GM23338 (cell line): ENCODE data around the gene ATAD5. TPM values are rescaled to one million over a fixed set of nuclear protein-coding genes. Genes with fewer than 3 reads are reported as not detected.

Source experiments
- ATAC-seq: fragments of 200-7000 bp; cut with Tn5 transposase; 3 replicates; pipeline ENCODE4 v1.9.1; 2020
- DNase-seq: peaks from one replicate; pipeline ENCODE4 v3.0.0-alpha.2; 2015; ENCODE audit warnings: low spot score
- H2AFZ ChIP-seq: fragments of 200-600 bp; sonication (generic); 2 replicates; pipeline ENCODE4 v1.8.0; 2016; ENCODE audit warnings: antibody characterized with exemption, mild to moderate bottlenecking, moderate library complexity
- H3F3A ChIP-seq: fragments of 200-600 bp; sonication (generic); replicated peaks from 2 replicates; pipeline ENCODE4 v1.8.0; 2017; ENCODE audit warnings: antibody characterized with exemption, mixed run types, low read depth
- H3K27ac ChIP-seq: fragments of 200-600 bp; sonication (generic); 2 replicates; pipeline ENCODE4 v1.6.1; 2016; ENCODE audit warnings: low read depth
- H3K27me3 ChIP-seq: fragments of 200-600 bp; sonication (generic); 2 replicates; pipeline ENCODE4 v1.8.0; 2016; ENCODE audit warnings: mild to moderate bottlenecking, mixed run types, moderate library complexity; ENCODE audit not compliant: insufficient read depth
- H3K36me3 ChIP-seq: fragments of 200-600 bp; sonication (generic); 2 replicates; pipeline ENCODE4 v1.8.0; 2016; ENCODE audit warnings: mild to moderate bottlenecking; ENCODE audit not compliant: insufficient read depth
- H3K4me1 ChIP-seq: fragments of 200-600 bp; sonication (generic); 2 replicates; pipeline ENCODE4 v1.8.0; 2016; ENCODE audit warnings: mild to moderate bottlenecking, moderate library complexity; ENCODE audit not compliant: insufficient read depth
- H3K4me2 ChIP-seq: fragments of 200-600 bp; sonication (generic); 2 replicates; pipeline ENCODE4 v1.7.1; 2017; ENCODE audit warnings: mixed run types
- H3K4me3 ChIP-seq: fragments of 200-600 bp; sonication (generic); 2 replicates; pipeline ENCODE4 v1.6.1; 2016; ENCODE audit warnings: mixed run types
- H3K79me2 ChIP-seq: fragments of 200-600 bp; sonication (generic); replicated peaks from 2 replicates; pipeline ENCODE4 v1.8.0; 2017; ENCODE audit warnings: mild to moderate bottlenecking; ENCODE audit not compliant: insufficient read depth
- H3K9me2 ChIP-seq: fragments of 200-600 bp; sonication (generic); 2 replicates; pipeline ENCODE4 v1.8.0; 2017; ENCODE audit not compliant: insufficient read depth
- H4K20me1 ChIP-seq: fragments of 200-600 bp; sonication (generic); replicated peaks from 2 replicates; pipeline ENCODE4 v1.8.0; 2017; ENCODE audit warnings: mild to moderate bottlenecking; ENCODE audit not compliant: insufficient read depth
- H3K27ac Mint-ChIP-seq: 2 replicates; pipeline ENCODE4 v1.8.0; 2020; ENCODE audit warnings: inconsistent platforms, mild to moderate bottlenecking, moderate library complexity, mixed read lengths
- H3K27me3 Mint-ChIP-seq: 3 replicates; pipeline ENCODE4 v1.8.0; 2022; ENCODE audit warnings: low read depth, mild to moderate bottlenecking, moderate library complexity, mixed read lengths, inconsistent platforms; ENCODE audit not compliant: insufficient read depth, poor library complexity
- H3K36me3 Mint-ChIP-seq: 3 replicates; pipeline ENCODE4 v1.8.0; 2021; ENCODE audit warnings: low read depth, mild to moderate bottlenecking, inconsistent platforms, moderate library complexity, mixed read lengths
- H3K4me1 Mint-ChIP-seq: 3 replicates; pipeline ENCODE4 v1.8.0; 2020; ENCODE audit warnings: mild to moderate bottlenecking, inconsistent platforms, mixed read lengths
- H3K4me3 Mint-ChIP-seq: 3 replicates; pipeline ENCODE4 v1.8.0; 2021; ENCODE audit warnings: moderate library complexity, mild to moderate bottlenecking, inconsistent platforms, mixed read lengths
- H3K9me3 Mint-ChIP-seq: 3 replicates; pipeline ENCODE4 v1.8.0; 2020; ENCODE audit warnings: moderate library complexity, mild to moderate bottlenecking, inconsistent platforms, mixed read lengths
- CREB1 ChIP-seq: fragments of 250-450 bp; sonication (Bioruptor Pico); IDR thresholded peaks from 2 replicates; pipeline ENCODE4 v1.5.0; 2020; ENCODE audit warnings: low read depth, mild to moderate bottlenecking, moderate library complexity
- EZH2 ChIP-seq: fragments of 200-600 bp; sonication (generic); IDR thresholded peaks from one replicate; pipeline ENCODE4 v1.8.0; 2017; ENCODE audit warnings: antibody characterized with exemption, mild to moderate bottlenecking, low read depth; ENCODE audit not compliant: unreplicated experiment
- EZH2phosphoT487 ChIP-seq: fragments of 200-600 bp; sonication (generic); IDR thresholded peaks from one replicate; pipeline ENCODE4 v1.8.1; 2018; ENCODE audit warnings: antibody characterized with exemption; ENCODE audit not compliant: unreplicated experiment
- JUNB ChIP-seq: IDR thresholded peaks from one replicate; pipeline ENCODE4 v1.6.1; 2016; ENCODE audit warnings: antibody characterized with exemption; ENCODE audit not compliant: unreplicated experiment
- NANOG ChIP-seq: IDR thresholded peaks from 2 replicates; pipeline ENCODE4 v1.6.1; 2016; ENCODE audit warnings: antibody characterized with exemption, borderline replicate concordance
- POLR2AphosphoS5 ChIP-seq: IDR thresholded peaks from 2 replicates; pipeline ENCODE4 v1.6.1; 2016; ENCODE audit warnings: antibody characterized with exemption, low read depth
- STAT1 ChIP-seq: IDR thresholded peaks from one replicate; pipeline ENCODE4 v1.6.1; 2016; ENCODE audit warnings: antibody characterized with exemption; ENCODE audit not compliant: unreplicated experiment
- ZNF114 ChIP-seq: fragments of 250-450 bp; sonication (Bioruptor Pico); IDR thresholded peaks from 2 replicates; pipeline ENCODE4 v1.5.0; 2020; ENCODE audit warnings: mild to moderate bottlenecking, moderate library complexity
- ZNF331 ChIP-seq: fragments of 250-450 bp; sonication (Bioruptor Pico); IDR thresholded peaks from 2 replicates; pipeline ENCODE4 v1.5.0; 2020; ENCODE audit warnings: low read depth, mild to moderate bottlenecking, moderate library complexity
- polyA plus RNA-seq: library from polyadenylated mRNA; unstranded; fragments of >200 nt; fragmentation: Nextera tagmentation; extraction: Ambion mirVana; gene quantifications from 2 replicates; pipeline ENCODE4 v1.2.1, GENCODE V29; 2016
- total RNA-seq: library from RNA; depleted of rRNA; stranded (reverse); fragments of >200 nt; shearing (Covaris generic); gene quantifications from 2 replicates; pipeline ENCODE4 v1.2.3, GENCODE V29; 2014
- TF ChIP-seq, protein P1 (sequence below): fragments of 250-450 bp; sonication (Bioruptor Pico); IDR thresholded peaks from 2 replicates; pipeline ENCODE4 v1.5.0; 2020; ENCODE audit warnings: mild to moderate bottlenecking, moderate library complexity
- TF ChIP-seq, protein P2 (sequence below): IDR thresholded peaks from one replicate; pipeline ENCODE4 v1.6.1; 2018; ENCODE audit warnings: antibody characterized with exemption; ENCODE audit not compliant: unreplicated experiment
- TF ChIP-seq, protein P3 (sequence below), 2 experiments: fragments of 200-600 bp in 1 of 2; sonication (generic) in 1 of 2; conservative IDR thresholded peaks; 2 replicates each; pipeline versions ENCODE4 v1.5.1 to v1.6.1; 2016 to 2017; ENCODE audit warnings: antibody characterized with exemption in 2 of 2, low read depth in 2 of 2, mild to moderate bottlenecking in 2 of 2, moderate library complexity in 1 of 2
- TF ChIP-seq, protein P4 (sequence below): IDR thresholded peaks from 2 replicates; pipeline ENCODE4 v1.6.1; 2016; ENCODE audit warnings: antibody characterized with exemption

ATAD5 gene
- total and polyA plus RNA-seq, 2 experiments from 2014 or later: 24.2 to 30.9 TPM

DNA sequence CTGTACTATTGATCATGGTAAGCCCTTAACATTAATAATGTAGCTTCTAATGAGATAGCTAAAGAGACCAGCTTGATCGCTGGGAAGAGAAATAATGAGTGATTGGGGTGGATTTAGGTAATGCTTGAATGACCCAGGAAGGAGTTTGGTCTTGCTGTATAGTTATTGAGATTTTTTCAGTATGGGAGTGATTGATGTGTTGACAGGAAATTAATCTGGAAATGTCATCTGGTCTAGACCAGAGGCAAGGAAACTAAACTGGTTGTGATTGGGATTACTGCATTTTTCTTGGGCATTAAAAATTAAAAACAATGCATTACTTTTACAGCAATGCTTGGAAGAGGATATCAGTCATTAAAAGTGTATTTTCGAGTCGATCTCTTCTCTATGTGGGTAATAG is 62.5 kb downstream of the ATAD5 start:
- Mint-ChIP-seq H3K4me1 (no peaks in the 10 kb centered on the region), H3K36me3 (peaks cover 36% of the 10 kb centered on the region), H3K27ac (no peak overlapping the region), H3K27me3 (no peaks in the 10 kb centered on the region), H3K4me3 (no peak overlapping the region), H3K9me3 (no peaks in the 10 kb centered on the region)
- H3K27me3 ChIP-seq: no peaks in the 10 kb centered on the region
- H2AFZ ChIP-seq: no peak overlapping the region
- H3K9me2 ChIP-seq: no peaks in the 10 kb centered on the region
- H3F3A ChIP-seq: peaks cover 4% of the 10 kb centered on the region; the same call in 1 of the 2 replicates
- no peak overlapping the region for H3K4me3 ChIP-seq
- no peaks in the 10 kb centered on the region for H3K4me1 ChIP-seq
- H4K20me1 ChIP-seq: peaks cover 7% of the 10 kb centered on the region
- H3K27ac ChIP-seq: no peak overlapping the region
- peaks cover 17% of the 10 kb centered on the region for H3K36me3 ChIP-seq
- TF ChIP-seq, protein P1, sequence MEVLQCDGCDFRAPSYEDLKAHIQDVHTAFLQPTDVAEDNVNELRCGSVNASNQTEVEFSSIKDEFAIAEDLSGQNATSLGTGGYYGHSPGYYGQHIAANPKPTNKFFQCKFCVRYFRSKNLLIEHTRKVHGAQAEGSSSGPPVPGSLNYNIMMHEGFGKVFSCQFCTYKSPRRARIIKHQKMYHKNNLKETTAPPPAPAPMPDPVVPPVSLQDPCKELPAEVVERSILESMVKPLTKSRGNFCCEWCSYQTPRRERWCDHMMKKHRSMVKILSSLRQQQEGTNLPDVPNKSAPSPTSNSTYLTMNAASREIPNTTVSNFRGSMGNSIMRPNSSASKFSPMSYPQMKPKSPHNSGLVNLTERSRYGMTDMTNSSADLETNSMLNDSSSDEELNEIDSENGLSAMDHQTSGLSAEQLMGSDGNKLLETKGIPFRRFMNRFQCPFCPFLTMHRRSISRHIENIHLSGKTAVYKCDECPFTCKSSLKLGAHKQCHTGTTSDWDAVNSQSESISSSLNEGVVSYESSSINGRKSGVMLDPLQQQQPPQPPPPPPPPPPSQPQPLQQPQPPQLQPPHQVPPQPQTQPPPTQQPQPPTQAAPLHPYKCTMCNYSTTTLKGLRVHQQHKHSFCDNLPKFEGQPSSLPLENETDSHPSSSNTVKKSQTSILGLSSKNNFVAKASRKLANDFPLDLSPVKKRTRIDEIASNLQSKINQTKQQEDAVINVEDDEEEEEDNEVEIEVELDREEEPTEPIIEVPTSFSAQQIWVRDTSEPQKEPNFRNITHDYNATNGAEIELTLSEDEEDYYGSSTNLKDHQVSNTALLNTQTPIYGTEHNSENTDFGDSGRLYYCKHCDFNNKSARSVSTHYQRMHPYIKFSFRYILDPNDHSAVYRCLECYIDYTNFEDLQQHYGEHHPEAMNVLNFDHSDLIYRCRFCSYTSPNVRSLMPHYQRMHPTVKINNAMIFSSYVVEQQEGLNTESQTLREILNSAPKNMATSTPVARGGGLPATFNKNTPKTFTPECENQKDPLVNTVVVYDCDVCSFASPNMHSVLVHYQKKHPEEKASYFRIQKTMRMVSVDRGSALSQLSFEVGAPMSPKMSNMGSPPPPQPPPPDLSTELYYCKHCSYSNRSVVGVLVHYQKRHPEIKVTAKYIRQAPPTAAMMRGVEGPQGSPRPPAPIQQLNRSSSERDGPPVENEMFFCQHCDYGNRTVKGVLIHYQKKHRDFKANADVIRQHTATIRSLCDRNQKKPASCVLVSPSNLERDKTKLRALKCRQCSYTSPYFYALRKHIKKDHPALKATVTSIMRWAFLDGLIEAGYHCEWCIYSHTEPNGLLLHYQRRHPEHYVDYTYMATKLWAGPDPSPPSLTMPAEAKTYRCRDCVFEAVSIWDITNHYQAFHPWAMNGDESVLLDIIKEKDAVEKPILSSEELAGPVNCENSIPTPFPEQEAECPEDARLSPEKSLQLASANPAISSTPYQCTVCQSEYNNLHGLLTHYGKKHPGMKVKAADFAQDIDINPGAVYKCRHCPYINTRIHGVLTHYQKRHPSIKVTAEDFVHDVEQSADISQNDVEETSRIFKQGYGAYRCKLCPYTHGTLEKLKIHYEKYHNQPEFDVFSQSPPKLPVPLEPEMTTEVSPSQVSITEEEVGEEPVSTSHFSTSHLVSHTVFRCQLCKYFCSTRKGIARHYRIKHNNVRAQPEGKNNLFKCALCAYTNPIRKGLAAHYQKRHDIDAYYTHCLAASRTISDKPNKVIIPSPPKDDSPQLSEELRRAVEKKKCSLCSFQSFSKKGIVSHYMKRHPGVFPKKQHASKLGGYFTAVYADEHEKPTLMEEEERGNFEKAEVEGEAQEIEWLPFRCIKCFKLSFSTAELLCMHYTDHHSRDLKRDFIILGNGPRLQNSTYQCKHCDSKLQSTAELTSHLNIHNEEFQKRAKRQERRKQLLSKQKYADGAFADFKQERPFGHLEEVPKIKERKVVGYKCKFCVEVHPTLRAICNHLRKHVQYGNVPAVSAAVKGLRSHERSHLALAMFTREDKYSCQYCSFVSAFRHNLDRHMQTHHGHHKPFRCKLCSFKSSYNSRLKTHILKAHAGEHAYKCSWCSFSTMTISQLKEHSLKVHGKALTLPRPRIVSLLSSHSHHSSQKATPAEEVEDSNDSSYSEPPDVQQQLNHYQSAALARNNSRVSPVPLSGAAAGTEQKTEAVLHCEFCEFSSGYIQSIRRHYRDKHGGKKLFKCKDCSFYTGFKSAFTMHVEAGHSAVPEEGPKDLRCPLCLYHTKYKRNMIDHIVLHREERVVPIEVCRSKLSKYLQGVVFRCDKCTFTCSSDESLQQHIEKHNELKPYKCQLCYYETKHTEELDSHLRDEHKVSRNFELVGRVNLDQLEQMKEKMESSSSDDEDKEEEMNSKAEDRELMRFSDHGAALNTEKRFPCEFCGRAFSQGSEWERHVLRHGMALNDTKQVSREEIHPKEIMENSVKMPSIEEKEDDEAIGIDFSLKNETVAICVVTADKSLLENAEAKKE (CRISPR knock-in tag): no peak
- TF ChIP-seq EZH2phosphoT487 (no peak), ZNF114 (CRISPR knock-in tag) (no peak), JUNB (no peak), ZNF331 (CRISPR knock-in tag) (no peak), EZH2 (no peak), CREB1 (CRISPR knock-in tag) (no peak), STAT1 (no peak), POLR2AphosphoS5 (no peak), NANOG (no peak)
- TF ChIP-seq, protein P2, sequence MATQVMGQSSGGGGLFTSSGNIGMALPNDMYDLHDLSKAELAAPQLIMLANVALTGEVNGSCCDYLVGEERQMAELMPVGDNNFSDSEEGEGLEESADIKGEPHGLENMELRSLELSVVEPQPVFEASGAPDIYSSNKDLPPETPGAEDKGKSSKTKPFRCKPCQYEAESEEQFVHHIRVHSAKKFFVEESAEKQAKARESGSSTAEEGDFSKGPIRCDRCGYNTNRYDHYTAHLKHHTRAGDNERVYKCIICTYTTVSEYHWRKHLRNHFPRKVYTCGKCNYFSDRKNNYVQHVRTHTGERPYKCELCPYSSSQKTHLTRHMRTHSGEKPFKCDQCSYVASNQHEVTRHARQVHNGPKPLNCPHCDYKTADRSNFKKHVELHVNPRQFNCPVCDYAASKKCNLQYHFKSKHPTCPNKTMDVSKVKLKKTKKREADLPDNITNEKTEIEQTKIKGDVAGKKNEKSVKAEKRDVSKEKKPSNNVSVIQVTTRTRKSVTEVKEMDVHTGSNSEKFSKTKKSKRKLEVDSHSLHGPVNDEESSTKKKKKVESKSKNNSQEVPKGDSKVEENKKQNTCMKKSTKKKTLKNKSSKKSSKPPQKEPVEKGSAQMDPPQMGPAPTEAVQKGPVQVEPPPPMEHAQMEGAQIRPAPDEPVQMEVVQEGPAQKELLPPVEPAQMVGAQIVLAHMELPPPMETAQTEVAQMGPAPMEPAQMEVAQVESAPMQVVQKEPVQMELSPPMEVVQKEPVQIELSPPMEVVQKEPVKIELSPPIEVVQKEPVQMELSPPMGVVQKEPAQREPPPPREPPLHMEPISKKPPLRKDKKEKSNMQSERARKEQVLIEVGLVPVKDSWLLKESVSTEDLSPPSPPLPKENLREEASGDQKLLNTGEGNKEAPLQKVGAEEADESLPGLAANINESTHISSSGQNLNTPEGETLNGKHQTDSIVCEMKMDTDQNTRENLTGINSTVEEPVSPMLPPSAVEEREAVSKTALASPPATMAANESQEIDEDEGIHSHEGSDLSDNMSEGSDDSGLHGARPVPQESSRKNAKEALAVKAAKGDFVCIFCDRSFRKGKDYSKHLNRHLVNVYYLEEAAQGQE: no peak
- TF ChIP-seq, protein P3, sequence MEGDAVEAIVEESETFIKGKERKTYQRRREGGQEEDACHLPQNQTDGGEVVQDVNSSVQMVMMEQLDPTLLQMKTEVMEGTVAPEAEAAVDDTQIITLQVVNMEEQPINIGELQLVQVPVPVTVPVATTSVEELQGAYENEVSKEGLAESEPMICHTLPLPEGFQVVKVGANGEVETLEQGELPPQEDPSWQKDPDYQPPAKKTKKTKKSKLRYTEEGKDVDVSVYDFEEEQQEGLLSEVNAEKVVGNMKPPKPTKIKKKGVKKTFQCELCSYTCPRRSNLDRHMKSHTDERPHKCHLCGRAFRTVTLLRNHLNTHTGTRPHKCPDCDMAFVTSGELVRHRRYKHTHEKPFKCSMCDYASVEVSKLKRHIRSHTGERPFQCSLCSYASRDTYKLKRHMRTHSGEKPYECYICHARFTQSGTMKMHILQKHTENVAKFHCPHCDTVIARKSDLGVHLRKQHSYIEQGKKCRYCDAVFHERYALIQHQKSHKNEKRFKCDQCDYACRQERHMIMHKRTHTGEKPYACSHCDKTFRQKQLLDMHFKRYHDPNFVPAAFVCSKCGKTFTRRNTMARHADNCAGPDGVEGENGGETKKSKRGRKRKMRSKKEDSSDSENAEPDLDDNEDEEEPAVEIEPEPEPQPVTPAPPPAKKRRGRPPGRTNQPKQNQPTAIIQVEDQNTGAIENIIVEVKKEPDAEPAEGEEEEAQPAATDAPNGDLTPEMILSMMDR (conservative IDR thresholded peaks at IDR 0.05; ENCODE audit: low read depth in 2 of 2): no peak
- TF ChIP-seq, protein P4, sequence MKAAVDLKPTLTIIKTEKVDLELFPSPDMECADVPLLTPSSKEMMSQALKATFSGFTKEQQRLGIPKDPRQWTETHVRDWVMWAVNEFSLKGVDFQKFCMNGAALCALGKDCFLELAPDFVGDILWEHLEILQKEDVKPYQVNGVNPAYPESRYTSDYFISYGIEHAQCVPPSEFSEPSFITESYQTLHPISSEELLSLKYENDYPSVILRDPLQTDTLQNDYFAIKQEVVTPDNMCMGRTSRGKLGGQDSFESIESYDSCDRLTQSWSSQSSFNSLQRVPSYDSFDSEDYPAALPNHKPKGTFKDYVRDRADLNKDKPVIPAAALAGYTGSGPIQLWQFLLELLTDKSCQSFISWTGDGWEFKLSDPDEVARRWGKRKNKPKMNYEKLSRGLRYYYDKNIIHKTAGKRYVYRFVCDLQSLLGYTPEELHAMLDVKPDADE: no peak
- no peak overlapping the region for H3K4me2 ChIP-seq
- no peaks in the 10 kb centered on the region for H3K79me2 ChIP-seq
- ATAC-seq (no peak), DNase-seq (no peak)
